ENCODE data around the gene TMEM8B.

Gene TMEM8B

DNA sequence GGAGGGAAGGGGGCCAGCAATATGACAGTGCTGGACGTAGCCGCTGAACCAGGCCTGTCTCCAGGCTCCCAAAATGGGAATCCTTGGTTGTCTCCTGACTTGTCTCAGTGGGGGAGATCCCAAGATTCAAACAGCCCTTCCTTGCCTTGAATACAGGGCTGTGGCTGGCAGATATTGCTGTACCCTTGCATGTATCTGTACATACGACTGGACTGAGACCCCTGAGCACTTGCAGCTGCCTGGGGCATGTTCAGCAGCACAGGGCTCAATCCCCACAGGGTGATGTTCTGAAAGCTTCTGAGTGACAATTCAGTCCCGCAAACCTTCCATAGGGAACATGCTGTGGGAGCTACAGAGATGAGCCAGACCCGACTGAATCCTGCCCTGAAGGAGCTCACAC lies 27.9 kb downstream of the TMEM8B start:
- no peaks in the 10 kb centered on the region for H3K4me1 ChIP-seq (ENCODE audit: control insufficient read depth, insufficient read depth, low read length, poor library complexity, severe bottlenecking)
- H3K36me3 ChIP-seq (ENCODE audit: control insufficient read depth, insufficient read depth, low read length), result no peaks in the 10 kb centered on the region
- no peaks in the 10 kb centered on the region for H3K9me3 ChIP-seq (ENCODE audit: control insufficient read depth, low read length)
- 79 to 92% methylated on average over 5 of the region's 5 CpGs for WGBS, 2 experiments (ENCODE audit: insufficient coverage in 2 of 2)
- H3K27ac ChIP-seq (ENCODE audit: low read depth, low read length, severe bottlenecking), result no peak overlapping the region
- no peak overlapping the region for H3K4me3 ChIP-seq (ENCODE audit: extremely low read depth, insufficient read depth, low read length, poor library complexity, severe bottlenecking)

- WGBS, 2 experiments (ENCODE audit: insufficient coverage in 2 of 2), result 84 to 95% methylated on average over 5 of the region's 5 CpGs
- H3K4me1 ChIP-seq (ENCODE audit: control insufficient read depth, insufficient read depth, low read length, poor library complexity, severe bottlenecking), result no peaks in the 10 kb centered on the region
- H3K4me3 ChIP-seq (ENCODE audit: extremely low read depth, insufficient read depth, low read length, poor library complexity, severe bottlenecking), result no peak overlapping the region
- H3K27ac ChIP-seq (ENCODE audit: low read depth, low read length, severe bottlenecking), result no peak overlapping the region
- H3K36me3 ChIP-seq (ENCODE audit: control insufficient read depth, insufficient read depth, low read length), result no peaks in the 10 kb centered on the region
- H3K9me3 ChIP-seq (ENCODE audit: control insufficient read depth, low read length), result no peaks in the 10 kb centered on the region
Measured at GRCh38 chr9:35858458-35858857, 29.4 kb downstream of the TMEM8B start.

- Histone ChIP-seq H3K36me3 (ENCODE audit: control insufficient read depth, insufficient read depth, low read length) (no peaks in the 10 kb centered on the region), H3K4me3 (ENCODE audit: extremely low read depth, insufficient read depth, low read length, poor library complexity, severe bottlenecking) (no peak overlapping the region), H3K27ac (ENCODE audit: low read depth, low read length, severe bottlenecking) (no peak overlapping the region), H3K4me1 (ENCODE audit: control insufficient read depth, insufficient read depth, low read length, poor library complexity, severe bottlenecking) (no peaks in the 10 kb centered on the region), H3K9me3 (ENCODE audit: control insufficient read depth, low read length) (no peaks in the 10 kb centered on the region)
- WGBS, 2 experiments (ENCODE audit: insufficient coverage in 2 of 2), result 91 to 92% methylated on average over 14 to 15 of the region's 16 CpGs
Measured at GRCh38 chr9:35859310-35859989, 30.4 kb downstream of the TMEM8B start.

GRCh38 chr9:35859990-35860339 lies 30.9 kb downstream of the TMEM8B start:
- 67 to 85% methylated on average over 2 of the region's 3 CpGs for WGBS, 2 experiments (ENCODE audit: insufficient coverage in 2 of 2)
- H3K36me3 ChIP-seq (ENCODE audit: control insufficient read depth, insufficient read depth, low read length), result no peaks in the 10 kb centered on the region
- H3K4me3 ChIP-seq (ENCODE audit: extremely low read depth, insufficient read depth, low read length, poor library complexity, severe bottlenecking), result no peak overlapping the region
- H3K27ac ChIP-seq (ENCODE audit: low read depth, low read length, severe bottlenecking), result no peak overlapping the region
- no peaks in the 10 kb centered on the region for H3K9me3 ChIP-seq (ENCODE audit: control insufficient read depth, low read length)
- no peaks in the 10 kb centered on the region for H3K4me1 ChIP-seq (ENCODE audit: control insufficient read depth, insufficient read depth, low read length, poor library complexity, severe bottlenecking)

DNA sequence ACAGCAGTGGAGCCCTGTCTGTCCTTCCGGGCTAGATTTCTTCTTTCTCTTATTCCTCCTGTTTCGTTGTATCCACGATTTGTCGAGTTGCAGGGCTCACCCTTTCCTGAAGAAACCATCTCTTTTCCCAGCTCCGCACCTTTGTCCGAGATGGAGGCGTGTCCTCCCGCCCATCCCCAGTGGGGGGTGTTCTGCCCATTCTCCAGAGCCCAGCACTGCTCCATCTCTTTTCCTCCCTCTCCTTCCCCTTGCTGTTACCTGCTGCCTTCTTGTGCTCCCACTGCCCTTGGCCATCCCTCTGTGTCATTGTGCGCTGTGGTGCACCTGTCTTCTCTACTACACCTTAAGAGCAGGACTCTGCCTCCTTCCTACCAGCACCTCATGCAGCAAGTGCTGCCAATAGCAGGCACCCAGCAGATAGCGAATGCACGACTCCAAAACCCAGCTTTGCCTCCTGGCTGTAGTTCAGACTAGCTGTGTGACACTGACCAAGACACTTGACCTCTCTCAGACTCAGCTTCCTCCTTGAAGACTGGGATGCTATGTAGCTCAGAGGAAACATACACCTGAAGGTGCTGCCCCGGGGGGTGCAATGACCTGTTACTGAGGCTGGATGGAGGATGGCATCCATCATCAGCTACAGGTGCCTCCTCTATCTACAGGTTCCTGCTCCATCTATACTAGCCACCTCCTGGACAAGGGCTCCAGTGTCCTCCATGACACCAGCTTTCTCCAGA lies 32.3 kb downstream of the TMEM8B start:
- no peaks in the 10 kb centered on the region for H3K4me1 ChIP-seq (ENCODE audit: control insufficient read depth, insufficient read depth, low read length, poor library complexity, severe bottlenecking)
- WGBS, 2 experiments (ENCODE audit: insufficient coverage in 2 of 2), result 67 to 81% methylated on average over 10 to 12 of the region's 12 CpGs

DNA sequence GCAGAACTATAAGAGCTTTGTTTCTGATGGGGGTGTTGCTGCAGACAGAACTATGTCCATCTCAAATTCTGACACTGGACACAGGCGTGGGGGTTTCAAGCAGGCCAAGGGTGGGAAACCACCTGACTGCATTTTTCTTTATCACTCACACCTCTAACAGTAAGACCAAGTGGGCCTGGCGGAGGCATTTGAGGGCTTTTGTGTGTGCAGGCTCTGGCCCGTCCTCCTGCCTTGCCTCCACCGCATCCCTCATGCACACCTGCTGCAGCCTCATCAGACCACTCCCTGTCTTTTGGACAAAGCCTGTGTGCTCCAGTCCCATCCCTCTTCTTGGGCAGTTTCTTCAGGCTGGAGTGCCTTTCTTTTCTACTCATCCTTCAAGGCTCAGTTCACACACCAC lies 33.3 kb downstream of the TMEM8B start:
- no peaks in the 10 kb centered on the region for H3K9me3 ChIP-seq (ENCODE audit: control insufficient read depth, low read length)
- WGBS, 2 experiments (ENCODE audit: insufficient coverage in 2 of 2), result 88 to 97% methylated on average over 4 of the region's 4 CpGs
- no peak overlapping the region for H3K4me3 ChIP-seq (ENCODE audit: extremely low read depth, insufficient read depth, low read length, poor library complexity, severe bottlenecking)
- no peak overlapping the region for H3K27ac ChIP-seq (ENCODE audit: low read depth, low read length, severe bottlenecking)
- no peaks in the 10 kb centered on the region for H3K4me1 ChIP-seq (ENCODE audit: control insufficient read depth, insufficient read depth, low read length, poor library complexity, severe bottlenecking)
- H3K36me3 ChIP-seq (ENCODE audit: control insufficient read depth, insufficient read depth, low read length), result no peaks in the 10 kb centered on the region

More for the DNA sequence above, 32.3 kb downstream of the TMEM8B start:
- Histone ChIP-seq H3K9me3 (ENCODE audit: control insufficient read depth, low read length) (no peaks in the 10 kb centered on the region), H3K27ac (ENCODE audit: low read depth, low read length, severe bottlenecking) (no peak overlapping the region), H3K36me3 (ENCODE audit: control insufficient read depth, insufficient read depth, low read length) (no peaks in the 10 kb centered on the region), H3K4me3 (ENCODE audit: extremely low read depth, insufficient read depth, low read length, poor library complexity, severe bottlenecking) (no peak overlapping the region)

- WGBS, 2 experiments (ENCODE audit: insufficient coverage in 2 of 2), result 75 to 77% methylated on average over 7 to 8 of the region's 8 CpGs
- H3K36me3 ChIP-seq (ENCODE audit: control insufficient read depth, insufficient read depth, low read length), result no peaks in the 10 kb centered on the region
Measured at GRCh38 chr9:35863583-35863982, 34.6 kb downstream of the TMEM8B start.

DNA sequence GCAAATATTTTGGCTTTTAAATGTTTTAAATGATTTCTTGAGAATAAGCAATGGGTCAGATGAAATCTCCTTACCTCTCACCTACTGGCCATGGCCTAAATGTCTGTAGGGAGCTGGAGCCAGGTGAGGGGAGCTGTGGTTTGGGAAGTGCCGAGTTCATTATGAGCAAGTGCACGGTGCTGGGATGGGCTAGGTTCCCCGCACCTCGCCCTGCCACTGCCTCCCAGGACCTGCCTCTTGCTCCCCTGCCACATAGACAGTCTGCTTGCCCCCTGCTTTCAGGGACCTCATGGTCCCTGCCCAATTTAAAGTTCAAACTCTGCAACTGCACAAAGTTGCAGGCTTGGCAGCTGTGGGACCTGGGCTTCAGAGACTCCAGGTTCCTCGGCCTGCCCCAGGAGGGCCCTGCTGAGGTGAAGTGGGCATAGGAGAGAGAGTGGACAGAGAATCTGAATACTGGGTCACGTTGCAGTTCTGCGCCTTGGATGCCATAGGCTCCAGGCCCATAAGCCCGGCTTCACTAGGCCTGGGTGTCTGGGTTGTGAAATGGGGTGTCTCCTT lies 35.7 kb downstream of the TMEM8B start:
- 83 to 85% methylated on average over 6 of the region's 8 CpGs for WGBS, 2 experiments (ENCODE audit: insufficient coverage in 2 of 2)
- Histone ChIP-seq H3K4me1 (ENCODE audit: control insufficient read depth, insufficient read depth, low read length, poor library complexity, severe bottlenecking) (no peaks in the 10 kb centered on the region), H3K4me3 (ENCODE audit: extremely low read depth, insufficient read depth, low read length, poor library complexity, severe bottlenecking) (no peak overlapping the region), H3K27ac (ENCODE audit: low read depth, low read length, severe bottlenecking) (no peak overlapping the region), H3K36me3 (ENCODE audit: control insufficient read depth, insufficient read depth, low read length) (no peaks in the 10 kb centered on the region), H3K9me3 (ENCODE audit: control insufficient read depth, low read length) (no peaks in the 10 kb centered on the region)

More at GRCh38 chr9:35863583-35863982, 34.6 kb downstream of the TMEM8B start:
- Histone ChIP-seq H3K27ac (ENCODE audit: low read depth, low read length, severe bottlenecking) (no peak overlapping the region), H3K4me1 (ENCODE audit: control insufficient read depth, insufficient read depth, low read length, poor library complexity, severe bottlenecking) (no peaks in the 10 kb centered on the region), H3K9me3 (ENCODE audit: control insufficient read depth, low read length) (no peaks in the 10 kb centered on the region), H3K4me3 (ENCODE audit: extremely low read depth, insufficient read depth, low read length, poor library complexity, severe bottlenecking) (no peak overlapping the region)

DNA sequence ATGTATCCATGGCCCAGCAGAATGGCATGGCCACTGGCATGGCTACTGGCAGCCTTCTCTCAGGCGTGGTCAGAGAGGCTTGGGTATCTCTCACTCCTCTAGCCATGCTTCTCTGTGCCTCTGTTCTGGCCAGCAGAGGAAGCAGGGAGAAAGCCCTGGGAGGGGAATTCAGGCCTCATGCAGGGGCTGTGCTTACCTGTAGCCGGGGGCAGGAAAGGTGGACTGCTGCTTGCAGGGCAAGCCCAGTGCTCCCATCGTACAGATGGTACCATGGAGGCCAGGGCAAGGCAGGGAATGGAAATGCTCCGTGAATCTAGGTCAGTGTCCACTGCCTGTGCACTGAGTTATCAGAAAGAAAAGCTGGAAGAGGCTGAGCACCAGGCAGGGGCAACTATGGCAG lies 38.5 kb downstream of the TMEM8B start:
- Histone ChIP-seq H3K36me3 (ENCODE audit: control insufficient read depth, insufficient read depth, low read length) (no peaks in the 10 kb centered on the region), H3K9me3 (ENCODE audit: control insufficient read depth, low read length) (no peaks in the 10 kb centered on the region), H3K4me3 (ENCODE audit: extremely low read depth, insufficient read depth, low read length, poor library complexity, severe bottlenecking) (no peak overlapping the region), H3K4me1 (ENCODE audit: control insufficient read depth, insufficient read depth, low read length, poor library complexity, severe bottlenecking) (no peaks in the 10 kb centered on the region), H3K27ac (ENCODE audit: low read depth, low read length, severe bottlenecking) (no peak overlapping the region)
- 87 to 93% methylated on average over 4 of the region's 4 CpGs for WGBS, 2 experiments (ENCODE audit: insufficient coverage in 2 of 2)

DNA sequence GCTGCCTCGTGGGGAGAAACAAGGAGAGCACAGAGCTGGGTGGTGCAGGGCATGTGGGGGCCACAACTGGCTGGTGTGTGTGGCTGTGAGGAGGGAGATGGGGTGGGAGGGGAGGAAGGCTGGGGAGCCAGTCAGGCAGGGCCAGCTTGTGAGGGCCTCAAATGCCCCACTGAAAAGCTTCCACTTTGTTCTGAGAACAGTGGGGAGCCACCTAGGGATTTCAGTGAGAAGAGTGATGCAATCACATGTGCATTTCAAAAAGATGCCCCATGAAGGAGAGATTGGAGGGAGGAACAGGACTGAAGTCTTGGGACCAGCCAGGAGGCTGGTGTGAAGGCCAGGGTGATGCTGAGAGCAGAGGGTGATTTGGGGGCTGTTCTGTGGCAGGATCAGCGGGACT lies 39.9 kb downstream of the TMEM8B start:
- WGBS, 2 experiments (ENCODE audit: insufficient coverage in 2 of 2), result 25% methylated on average over 1 of the region's 2 CpGs; no CpG with 5 or more reads in 1 of the 2 experiments
- no peak overlapping the region for H3K4me3 ChIP-seq (ENCODE audit: extremely low read depth, insufficient read depth, low read length, poor library complexity, severe bottlenecking)
- no peak overlapping the region for H3K27ac ChIP-seq (ENCODE audit: low read depth, low read length, severe bottlenecking)
- no peaks in the 10 kb centered on the region for H3K36me3 ChIP-seq (ENCODE audit: control insufficient read depth, insufficient read depth, low read length)
- H3K4me1 ChIP-seq (ENCODE audit: control insufficient read depth, insufficient read depth, low read length, poor library complexity, severe bottlenecking), result no peaks in the 10 kb centered on the region
- no peaks in the 10 kb centered on the region for H3K9me3 ChIP-seq (ENCODE audit: control insufficient read depth, low read length)
